ENCODE measurements around the gene BRSK2.
"Not testable (repeated sequence)": the region's sequence is repeated elsewhere in the genome, so short reads cannot be mapped to it uniquely, and the experiment has no call there.

Gene BRSK2

DNA sequence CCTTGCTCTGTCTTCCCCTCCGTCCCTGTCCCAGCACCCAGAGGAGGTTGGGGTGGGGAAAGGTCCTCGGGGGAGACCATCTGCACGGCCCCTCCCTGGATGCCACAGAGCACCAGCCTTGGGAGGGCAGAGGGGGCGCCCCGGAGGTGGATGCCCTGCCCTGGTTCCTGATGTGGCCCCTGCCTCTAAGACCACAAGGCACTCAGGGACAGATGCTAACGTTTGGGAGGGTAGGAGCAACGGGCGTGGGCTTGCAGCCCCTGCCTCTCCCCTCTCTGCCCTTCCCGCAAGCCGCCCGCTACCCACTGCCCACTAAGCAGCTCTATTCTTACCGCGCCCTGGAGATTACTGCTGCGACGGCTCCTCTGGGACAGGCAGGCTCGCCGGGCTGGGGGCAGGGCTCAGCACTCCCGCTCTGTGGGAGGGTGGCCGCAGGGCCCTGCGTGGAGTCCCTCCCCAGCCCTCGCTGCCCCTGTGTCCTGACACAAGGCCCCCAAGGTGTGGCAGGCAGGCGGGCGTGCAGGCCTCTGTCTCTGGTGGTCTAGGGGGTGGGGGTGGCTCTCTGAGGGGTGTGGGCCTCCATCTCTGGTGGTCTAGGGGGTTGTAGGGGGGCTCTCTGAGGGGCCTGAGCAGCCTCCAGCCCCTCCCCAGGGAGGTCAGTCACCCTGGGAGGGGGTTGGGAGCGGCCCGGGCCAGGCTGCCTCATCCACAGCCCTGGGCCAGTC lies 14.9 kb downstream of the BRSK2 start:
- TF ChIP-seq JUND (IDR thresholded peaks at IDR 0.05; ENCODE audit: low read depth) = no peak

GRCh38 chr11:1405186-1406020 lies 15.7 kb downstream of the BRSK2 start:
- in situ Hi-C loops (cut with HindIII; ENCODE audit: low pct_unique_long_range_greater_than_20kb, low sequenced_read_pairs) = no loop called here
- DNase-seq (ENCODE audit: low read depth in 1 of 2, low spot score in 1 of 2) = no peak

More for the DNA sequence above, 14.9 kb downstream of the BRSK2 start:
- DNase-seq (ENCODE audit: low read depth in 1 of 2, low spot score in 1 of 2) = no peak
- in situ Hi-C loops (cut with HindIII; ENCODE audit: low pct_unique_long_range_greater_than_20kb, low sequenced_read_pairs) = no loop called here

GRCh38 chr11:1406571-1407485 lies 17.1 kb downstream of the BRSK2 start:
- no peak for TF ChIP-seq JUND (IDR thresholded peaks at IDR 0.05; ENCODE audit: low read depth)
- in situ Hi-C loops (cut with HindIII; ENCODE audit: low pct_unique_long_range_greater_than_20kb, low sequenced_read_pairs) = no loop called here
- DNase-seq (ENCODE audit: low read depth in 1 of 2, low spot score in 1 of 2) = no peak

More at GRCh38 chr11:1405186-1406020, 15.7 kb downstream of the BRSK2 start:
- TF ChIP-seq JUND (IDR thresholded peaks at IDR 0.05; ENCODE audit: low read depth) = no peak

- DNase-seq (ENCODE audit: low read depth in 1 of 2, low spot score in 1 of 2) = no peak
- in situ Hi-C loops (cut with HindIII; ENCODE audit: low pct_unique_long_range_greater_than_20kb, low sequenced_read_pairs) = no loop called here
- TF ChIP-seq JUND (IDR thresholded peaks at IDR 0.05; ENCODE audit: low read depth) = no peak
Observed at GRCh38 chr11:1407668-1408067, 17.9 kb downstream of the BRSK2 start.

DNA sequence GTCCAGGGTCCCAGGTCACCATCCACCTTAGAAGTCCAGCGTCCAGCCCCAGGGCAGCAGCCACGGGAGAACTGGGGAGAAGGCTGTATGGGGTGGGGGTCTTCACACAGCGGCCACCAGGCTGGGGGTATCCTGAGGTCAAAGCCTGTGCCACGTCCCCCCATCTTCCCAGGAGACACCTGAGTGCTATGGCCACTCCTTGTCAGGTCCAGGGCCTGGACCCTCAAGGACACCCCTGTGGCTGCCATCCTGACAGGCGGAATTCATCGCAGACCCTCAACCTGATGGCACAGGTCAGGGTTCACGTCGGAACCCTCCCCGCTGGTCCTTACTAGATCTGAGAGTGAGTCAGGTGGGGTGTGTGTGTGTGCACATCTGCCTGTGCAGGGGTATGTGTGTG lies 18.6 kb downstream of the BRSK2 start:
- in situ Hi-C loops (cut with HindIII; ENCODE audit: low pct_unique_long_range_greater_than_20kb, low sequenced_read_pairs) = no loop called here
- DNase-seq (ENCODE audit: low read depth in 1 of 2, low spot score in 1 of 2) = no peak
- TF ChIP-seq JUND (IDR thresholded peaks at IDR 0.05; ENCODE audit: low read depth) = no peak

DNA sequence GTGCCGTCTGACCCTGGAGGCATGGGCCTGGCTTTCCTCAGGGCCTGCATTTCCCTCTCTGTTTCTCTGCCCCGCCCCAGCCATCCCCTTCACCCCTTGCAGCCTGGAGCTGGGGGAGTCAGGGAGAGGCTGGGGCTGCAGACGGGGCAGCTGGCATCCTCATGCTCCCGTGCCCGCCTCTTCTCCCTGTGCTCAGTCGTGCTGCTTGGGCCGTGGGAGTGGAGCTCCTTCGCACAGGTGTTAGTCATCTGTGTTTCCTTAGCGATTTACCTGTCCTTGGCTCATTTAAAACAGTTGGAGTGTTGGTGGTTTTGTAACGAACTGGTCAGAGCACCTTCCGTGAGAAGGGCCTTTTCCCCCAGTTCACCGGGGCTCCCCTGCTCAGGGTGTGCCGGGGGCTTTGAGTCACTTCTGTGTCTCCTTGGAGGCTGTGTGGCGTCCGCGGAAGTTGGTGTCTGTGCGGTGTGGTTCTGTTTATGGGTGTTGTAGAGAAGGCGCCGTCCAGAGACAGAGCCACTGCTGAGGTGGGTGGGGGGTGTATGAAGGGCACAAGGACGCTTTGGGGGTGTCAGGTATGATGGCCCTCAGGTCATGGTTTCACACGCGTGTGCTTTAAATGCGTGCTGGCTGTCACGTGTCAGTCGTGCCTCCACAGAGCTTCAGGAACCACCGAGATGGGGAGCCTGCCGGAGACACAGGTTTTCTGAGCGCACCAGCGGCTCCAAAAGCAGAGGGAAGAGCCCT lies 19.5 kb downstream of the BRSK2 start:
- no peak for TF ChIP-seq JUND (IDR thresholded peaks at IDR 0.05; ENCODE audit: low read depth)
- in situ Hi-C loops (cut with HindIII; ENCODE audit: low pct_unique_long_range_greater_than_20kb, low sequenced_read_pairs) = no loop called here
- DNase-seq (ENCODE audit: low read depth in 1 of 2, low spot score in 1 of 2) = peak in 1 of 2 experiments; percentile 20

DNA sequence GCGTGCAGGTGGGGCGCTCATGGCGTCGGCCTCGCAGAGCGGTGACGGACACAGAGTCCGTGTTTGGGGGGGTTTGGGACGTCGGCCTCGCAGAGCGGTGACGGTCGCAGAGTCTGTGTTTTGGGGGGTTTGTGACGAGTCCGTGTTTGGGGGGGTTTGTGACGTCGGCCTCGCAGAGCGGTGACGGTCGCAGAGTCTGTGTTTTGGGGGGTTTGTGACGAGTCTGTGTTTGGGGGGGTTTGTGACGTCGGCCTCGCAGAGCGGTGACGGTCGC lies 20.1 kb downstream of the BRSK2 start:
- DNase-seq (ENCODE audit: low read depth in 1 of 2, low spot score in 1 of 2); in situ Hi-C loops (cut with HindIII; ENCODE audit: low pct_unique_long_range_greater_than_20kb, low sequenced_read_pairs): not testable (repeated sequence)

DNA sequence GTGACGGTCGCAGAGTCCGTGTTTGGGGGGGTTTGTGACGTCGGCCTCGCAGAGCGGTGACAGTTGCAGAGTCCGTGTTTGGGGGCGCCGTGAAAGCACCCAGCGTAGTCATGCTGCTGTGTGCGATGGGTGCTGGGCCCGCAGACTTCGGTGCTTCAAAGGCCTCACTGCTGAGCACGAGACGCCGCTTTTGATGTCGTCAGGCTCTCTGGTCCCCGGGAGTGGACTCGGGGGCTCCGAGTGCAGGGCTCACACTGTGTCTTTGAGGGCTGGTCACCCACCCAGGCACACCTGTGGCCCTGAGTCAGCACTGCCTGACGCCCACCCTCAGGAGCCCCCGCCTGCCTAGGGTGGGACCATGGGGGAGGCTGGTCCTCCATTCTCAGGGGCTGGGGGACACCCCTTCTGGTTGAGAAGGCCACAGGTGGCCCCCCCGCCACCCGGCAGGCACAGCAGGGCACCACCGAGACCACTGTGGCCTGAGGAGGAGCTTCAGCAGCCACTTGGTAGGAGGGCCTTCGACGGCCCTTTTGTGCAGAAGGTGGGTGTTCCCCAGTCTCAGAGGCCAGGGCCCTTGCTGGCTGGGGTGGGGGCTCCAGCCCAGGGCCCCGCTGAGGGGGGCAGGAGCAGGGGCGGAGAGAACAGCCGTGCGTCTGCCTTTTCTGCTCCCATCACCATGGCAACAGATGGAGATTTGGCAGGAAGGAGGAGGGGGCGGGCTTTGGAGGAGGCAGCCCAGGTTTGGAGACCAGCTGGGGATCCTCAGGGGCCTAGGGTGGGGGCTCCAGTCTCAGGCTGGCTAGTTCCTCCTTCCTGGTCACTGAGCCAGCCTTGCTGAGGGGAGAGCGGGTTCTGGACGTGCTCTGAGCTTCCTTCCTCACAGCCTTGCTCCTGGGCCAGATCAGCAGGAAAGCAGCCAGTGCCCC lies 20.9 kb downstream of the BRSK2 start:
- no peak for DNase-seq (ENCODE audit: low read depth in 1 of 2, low spot score in 1 of 2)
- in situ Hi-C loops (cut with HindIII; ENCODE audit: low pct_unique_long_range_greater_than_20kb, low sequenced_read_pairs) = no loop called here
- TF ChIP-seq JUND (IDR thresholded peaks at IDR 0.05; ENCODE audit: low read depth) = no peak

- no peak for DNase-seq (ENCODE audit: low read depth in 1 of 2, low spot score in 1 of 2)
- in situ Hi-C loops (cut with HindIII; ENCODE audit: low pct_unique_long_range_greater_than_20kb, low sequenced_read_pairs) = no loop called here
- TF ChIP-seq JUND (IDR thresholded peaks at IDR 0.05; ENCODE audit: low read depth) = no peak
Observed at GRCh38 chr11:1411301-1411700, 21.6 kb downstream of the BRSK2 start.

DNA sequence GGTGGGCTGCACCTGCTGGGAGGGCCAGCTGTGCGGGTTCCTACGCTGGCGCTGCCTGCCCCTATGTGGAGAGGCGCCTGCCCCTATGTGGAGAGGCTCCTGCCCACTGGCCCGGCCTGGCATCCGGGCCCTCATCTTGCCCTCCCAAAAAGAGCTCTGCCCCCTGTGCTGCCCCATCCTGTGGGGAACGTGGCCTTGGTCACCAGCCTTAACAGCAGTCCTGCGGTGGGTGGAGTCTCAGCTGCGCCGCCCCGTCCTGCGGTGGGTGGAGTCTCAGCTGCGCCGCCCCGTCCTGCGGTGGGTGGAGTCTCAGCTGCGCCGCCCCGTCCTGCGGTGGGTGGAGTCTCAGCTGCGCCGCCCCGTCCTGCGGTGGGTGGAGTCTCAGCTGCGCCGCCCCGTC lies 22.0 kb downstream of the BRSK2 start:
- in situ Hi-C loops (cut with HindIII; ENCODE audit: low pct_unique_long_range_greater_than_20kb, low sequenced_read_pairs); DNase-seq (ENCODE audit: low read depth in 1 of 2, low spot score in 1 of 2): not testable (repeated sequence)

GRCh38 chr11:1412377-1413095 lies 22.8 kb downstream of the BRSK2 start:
- in situ Hi-C loops (cut with HindIII; ENCODE audit: low pct_unique_long_range_greater_than_20kb, low sequenced_read_pairs) = no loop called here
- TF ChIP-seq JUND (IDR thresholded peaks at IDR 0.05; ENCODE audit: low read depth) = no peak
- DNase-seq (ENCODE audit: low read depth in 1 of 2, low spot score in 1 of 2) = no peak
